SK-N-SH treated with all-trans-retinoic acid at 6 μM for 48 hours (cell line): ENCODE results near the gene DGKG.

ENCODE experiments used
- ATAC-seq: fragments of 200-7000 bp; cut with Tn5 transposase; 3 replicates; pipeline ENCODE4 v1.9.1; 2020; ENCODE audit warnings: mild to moderate bottlenecking, moderate library complexity
- ARNTL ChIP-seq: fragments of 450-650 bp; formaldehyde crosslinking; IDR thresholded peaks from 2 replicates; pipeline ENCODE4 v1.5.0; 2020; ENCODE audit warnings: low read depth, mild to moderate bottlenecking, moderate library complexity, borderline replicate concordance
- BACH2 ChIP-seq: fragments of 250-450 bp; sonication (Bioruptor Pico); IDR thresholded peaks from 2 replicates; pipeline ENCODE4 v1.9.0; 2021; ENCODE audit warnings: mild to moderate bottlenecking, borderline replicate concordance
- CREB5 ChIP-seq: fragments of 250-450 bp; sonication (Bioruptor Pico); IDR thresholded peaks from 2 replicates; pipeline ENCODE4 v1.5.1; 2020; ENCODE audit warnings: low read depth, mild to moderate bottlenecking, moderate library complexity
- CSDC2 ChIP-seq: fragments of 250-450 bp; sonication (Bioruptor Pico); IDR thresholded peaks from 2 replicates; pipeline ENCODE4 v1.5.0; 2020; ENCODE audit warnings: mild to moderate bottlenecking, moderate library complexity
- CSRNP3 ChIP-seq: fragments of 250-450 bp; sonication (Bioruptor Pico); IDR thresholded peaks from 2 replicates; pipeline ENCODE4 v1.5.1; 2021; ENCODE audit warnings: mild to moderate bottlenecking, moderate library complexity
- ESRRG ChIP-seq: fragments of 250-450 bp; sonication (Bioruptor Pico); IDR thresholded peaks from 2 replicates; pipeline ENCODE4 v1.6.1; 2021; ENCODE audit warnings: mild to moderate bottlenecking
- ISL1 ChIP-seq: fragments of 250-450 bp; sonication (Bioruptor Pico); IDR thresholded peaks from 2 replicates; pipeline ENCODE4 v2.1.2; 2022; ENCODE audit warnings: mild to moderate bottlenecking, moderate library complexity
- OSR1 ChIP-seq: fragments of 250-450 bp; sonication (Bioruptor Pico); IDR thresholded peaks from 2 replicates; pipeline ENCODE4 v1.8.0; 2022; ENCODE audit warnings: moderate library complexity, mild to moderate bottlenecking, inconsistent platforms
- PATZ1 ChIP-seq: fragments of 250-450 bp; sonication (Bioruptor Pico); IDR thresholded peaks from 2 replicates; pipeline ENCODE4 v1.8.0; 2020; ENCODE audit warnings: mild to moderate bottlenecking, moderate library complexity, borderline replicate concordance
- PPARA ChIP-seq: fragments of 250-450 bp; sonication (Bioruptor Pico); IDR thresholded peaks from 2 replicates; pipeline ENCODE4 v1.5.0; 2020; ENCODE audit warnings: mild to moderate bottlenecking, borderline replicate concordance
- RARB ChIP-seq: fragments of 250-450 bp; sonication (Bioruptor Pico); IDR thresholded peaks from 2 replicates; pipeline ENCODE4 v1.8.0; 2021; ENCODE audit warnings: mild to moderate bottlenecking, moderate library complexity
- SNAI2 ChIP-seq: fragments of 250-450 bp; sonication (Bioruptor Pico); IDR thresholded peaks from 2 replicates; pipeline ENCODE4 v1.5.0; 2020; ENCODE audit warnings: mild to moderate bottlenecking, moderate library complexity
- TCF4 ChIP-seq: fragments of 250-450 bp; sonication (Bioruptor Pico); IDR thresholded peaks from 2 replicates; pipeline ENCODE4 v1.8.0; 2021; ENCODE audit warnings: mild to moderate bottlenecking, moderate library complexity, borderline replicate concordance
- TOX ChIP-seq: fragments of 250-450 bp; sonication (Bioruptor Pico); IDR thresholded peaks from 2 replicates; pipeline ENCODE4 v1.8.0; 2021; ENCODE audit warnings: mild to moderate bottlenecking, moderate library complexity, borderline replicate concordance
- TSHZ2 ChIP-seq: fragments of 250-450 bp; sonication (Bioruptor Pico); IDR thresholded peaks from 2 replicates; pipeline ENCODE4 v1.5.0; 2020; ENCODE audit warnings: mild to moderate bottlenecking, moderate library complexity
- ZC3H10 ChIP-seq: fragments of 250-450 bp; sonication (Bioruptor Pico); IDR thresholded peaks from 2 replicates; pipeline ENCODE4 v1.5.1; 2021; ENCODE audit warnings: mild to moderate bottlenecking, moderate library complexity
- ZFP3 ChIP-seq: fragments of 250-450 bp; sonication (Bioruptor Pico); IDR thresholded peaks from 2 replicates; pipeline ENCODE4 v1.5.0; 2020; ENCODE audit warnings: mild to moderate bottlenecking, moderate library complexity
- ZFP30 ChIP-seq: fragments of 450-650 bp; formaldehyde crosslinking; IDR thresholded peaks from 2 replicates; pipeline ENCODE4 v1.5.0; 2022; ENCODE audit warnings: mild to moderate bottlenecking, moderate library complexity
- ZNF70 ChIP-seq: fragments of 450-650 bp; formaldehyde crosslinking; IDR thresholded peaks from 2 replicates; pipeline ENCODE4 v1.5.0; 2020; ENCODE audit warnings: mild to moderate bottlenecking, moderate library complexity
- ZNF8 ChIP-seq: fragments of 450-650 bp; formaldehyde crosslinking; IDR thresholded peaks from 2 replicates; pipeline ENCODE4 v1.5.0; 2020; ENCODE audit warnings: mild to moderate bottlenecking, moderate library complexity

The DGKG gene

GRCh38 chr3:186210852-186211500 lies 151.1 kb downstream of the DGKG start (continued):
- no peak for TF ChIP-seq TSHZ2 (CRISPR knock-in tag)
- no peak for TF ChIP-seq ISL1 (CRISPR knock-in tag)
- TF ChIP-seq CREB5 (CRISPR knock-in tag), result no peak
- no peak for TF ChIP-seq OSR1 (CRISPR knock-in tag)
- TF ChIP-seq TCF4 (CRISPR knock-in tag), result no peak

- TF ChIP-seq ZFP30 (CRISPR knock-in tag), result no peak
- TF ChIP-seq ZNF70, result no peak
- TF ChIP-seq ESRRG, result no peak
- TF ChIP-seq BACH2, result no peak
- TF ChIP-seq ZFP3 (CRISPR knock-in tag), result no peak
- TF ChIP-seq PPARA (CRISPR knock-in tag), result no peak
- no peak for TF ChIP-seq OSR1 (CRISPR knock-in tag)
- no peak for TF ChIP-seq TSHZ2 (CRISPR knock-in tag)
- no peak for TF ChIP-seq ARNTL (CRISPR knock-in tag)
- TF ChIP-seq TOX, result no peak
- no peak for TF ChIP-seq ZNF8 (CRISPR knock-in tag)
- TF ChIP-seq ZC3H10 (CRISPR knock-in tag), result no peak
- no peak for TF ChIP-seq CSRNP3
- no peak for TF ChIP-seq TCF4 (CRISPR knock-in tag)
- TF ChIP-seq RARB, result no peak
- no peak for TF ChIP-seq PATZ1 (CRISPR knock-in tag)
- no peak for TF ChIP-seq SNAI2
- no peak for TF ChIP-seq CSDC2 (CRISPR knock-in tag)
- peak; percentile 36; the same call in 2 of the 3 replicates for ATAC-seq
These were observed 152.0 kb downstream of the DGKG start for GRCh38 chr3:186209810-186210752.
